ENCODE results near the gene DARS1. TPM values are rescaled to one million over a fixed set of nuclear protein-coding genes. Genes with fewer than 3 reads are reported as not detected.

Gene DARS1
- total RNA-seq, 1 experiment from 2014 or later, result 56.7 TPM

- Histone ChIP-seq H3K4me1 (ENCODE audit: insufficient read depth, low read length) (peaks cover 7% of the 10 kb centered on the region), H3K27ac (ENCODE audit: low read length) (no peak overlapping the region), H3K4me3 (ENCODE audit: low read length) (no peak overlapping the region), H3K9me2 (replicated peaks; ENCODE audit: low read length) (0 out of 2 replicates have a peak, but pooled peaks cover 2% of the 10 kb centered on the region), H3K27me3 (ENCODE audit: low read length) (no peaks in the 10 kb centered on the region), H4K20me1 (ENCODE audit: low read length) (no peaks in the 10 kb centered on the region), H2AFZ (ENCODE audit: low read length) (no peak overlapping the region), H3K36me3 (ENCODE audit: low read depth, low read length) (no peaks in the 10 kb centered on the region), H3K9me3 (ENCODE audit: low read length) (no peaks in the 10 kb centered on the region), H3F3A (ENCODE audit: low read length, unreplicated experiment) (no peaks in the 10 kb centered on the region), H3K79me2 (ENCODE audit: low read length) (no peaks in the 10 kb centered on the region), H3K9ac (ENCODE audit: low read length) (no peak overlapping the region), H3K4me2 (ENCODE audit: low read length) (no peak overlapping the region)
- intact Hi-C loops (cut with micrococcal nuclease), result no loop called here
- ChIA-PET POLR2A (ENCODE audit: unreplicated experiment) (no interaction called here), CTCF (no interaction called here)
- ATAC-seq, result no peak
- no peak for TF ChIP-seq EZH2 (IDR thresholded peaks at IDR 0.05; ENCODE audit: low read length, unreplicated experiment)
- TF ChIP-seq CTCF (conservative IDR thresholded peaks at IDR 0.05; ENCODE audit: low read depth, low read length), result no peak
- TF ChIP-seq EZH2phosphoT487 (IDR thresholded peaks at IDR 0.05; ENCODE audit: borderline replicate concordance, low read length), result no peak
- BruUV-seq (replicated peaks), result no TSS peak
- DNase-seq, result no peak
Measured at GRCh38 chr2:136001131-136001530, 15.7 kb upstream of the DARS1 start.

GRCh38 chr2:136000502-136000901 is 15.1 kb upstream of the DARS1 start:
- Histone ChIP-seq H3K4me3 (ENCODE audit: low read length) (no peak overlapping the region), H3K9me3 (ENCODE audit: low read length) (no peaks in the 10 kb centered on the region), H3K9me2 (replicated peaks; ENCODE audit: low read length) (0 out of 2 replicates have a peak, but pooled peaks cover 3% of the 10 kb centered on the region), H4K20me1 (ENCODE audit: low read length) (no peaks in the 10 kb centered on the region), H3K4me1 (ENCODE audit: insufficient read depth, low read length) (peaks cover 7% of the 10 kb centered on the region), H3K27me3 (ENCODE audit: low read length) (no peaks in the 10 kb centered on the region), H3F3A (ENCODE audit: low read length, unreplicated experiment) (no peaks in the 10 kb centered on the region), H3K79me2 (ENCODE audit: low read length) (no peaks in the 10 kb centered on the region), H3K4me2 (ENCODE audit: low read length) (no peak overlapping the region), H2AFZ (ENCODE audit: low read length) (no peak overlapping the region), H3K9ac (ENCODE audit: low read length) (no peak overlapping the region), H3K36me3 (ENCODE audit: low read depth, low read length) (no peaks in the 10 kb centered on the region), H3K27ac (ENCODE audit: low read length) (no peak overlapping the region)
- no TSS peak for BruUV-seq (replicated peaks)
- ChIA-PET POLR2A (ENCODE audit: unreplicated experiment) (no interaction called here), CTCF (no interaction called here)
- no peak for ATAC-seq
- TF ChIP-seq EZH2 (IDR thresholded peaks at IDR 0.05; ENCODE audit: low read length, unreplicated experiment), result no peak
- no peak for TF ChIP-seq CTCF (conservative IDR thresholded peaks at IDR 0.05; ENCODE audit: low read depth, low read length)
- TF ChIP-seq EZH2phosphoT487 (IDR thresholded peaks at IDR 0.05; ENCODE audit: borderline replicate concordance, low read length), result no peak
- intact Hi-C loops (cut with micrococcal nuclease), result no loop called here
- no peak for DNase-seq

- DNase-seq (no peak), ATAC-seq (no peak)
- POLR2A ChIA-PET (ENCODE audit: unreplicated experiment), result no interaction called here
- no peak overlapping the region for H3K4me2 ChIP-seq (ENCODE audit: low read length)
- H3K27me3 ChIP-seq (ENCODE audit: low read length), result no peaks in the 10 kb centered on the region
- no peaks in the 10 kb centered on the region for H4K20me1 ChIP-seq (ENCODE audit: low read length)
- H3K79me2 ChIP-seq (ENCODE audit: low read length), result no peaks in the 10 kb centered on the region
- H3K9me3 ChIP-seq (ENCODE audit: low read length), result no peaks in the 10 kb centered on the region
- 0 out of 2 replicates have a peak, but pooled peaks cover 3% of the 10 kb centered on the region for H3K9me2 ChIP-seq (replicated peaks; ENCODE audit: low read length)
- no peak overlapping the region for H2AFZ ChIP-seq (ENCODE audit: low read length)
- H3K36me3 ChIP-seq (ENCODE audit: low read depth, low read length), result no peaks in the 10 kb centered on the region
- H3K9ac ChIP-seq (ENCODE audit: low read length), result no peak overlapping the region
- CTCF ChIA-PET, result no interaction called here
- BruUV-seq (replicated peaks), result no TSS peak
- H3K4me1 ChIP-seq (ENCODE audit: insufficient read depth, low read length), result peaks cover 7% of the 10 kb centered on the region
- intact Hi-C loops (cut with micrococcal nuclease), result no loop called here
- TF ChIP-seq EZH2 (IDR thresholded peaks at IDR 0.05; ENCODE audit: low read length, unreplicated experiment), result no peak
- TF ChIP-seq CTCF (conservative IDR thresholded peaks at IDR 0.05; ENCODE audit: low read depth, low read length), result no peak
- TF ChIP-seq EZH2phosphoT487 (IDR thresholded peaks at IDR 0.05; ENCODE audit: borderline replicate concordance, low read length), result no peak
- no peaks in the 10 kb centered on the region for H3F3A ChIP-seq (ENCODE audit: low read length, unreplicated experiment)
- no peak overlapping the region for H3K4me3 ChIP-seq (ENCODE audit: low read length)
- no peak overlapping the region for H3K27ac ChIP-seq (ENCODE audit: low read length)
Measured at GRCh38 chr2:135999899-136000298, 14.5 kb upstream of the DARS1 start.

Measured in PC-3 (cell line).